WTC11 (cell line): ENCODE results near the gene SLC49A3. TPM values are rescaled to one million over a fixed set of nuclear protein-coding genes. Genes with fewer than 3 reads are reported as not detected.

ENCODE experiments used
- ATAC-seq: fragments of 200-7000 bp; cut with Tn5 transposase; 2 replicates; pipeline ENCODE4 v1.10.0; 2021; ENCODE audit warnings: mild to moderate bottlenecking, moderate library complexity
- CTCF ChIA-PET: fragments of 300-600 bp; sonication (Branson Sonifier 250); formaldehyde crosslinking; loops from one replicate; lab custom pipeline; 2021; ENCODE audit warnings: antibody characterized with exemption; lab: Charles Lee
- POLR2A ChIA-PET: fragments of 350-600 bp; sonication (Branson Sonifier 250); formaldehyde crosslinking; loops from one replicate; lab custom pipeline; 2021; ENCODE audit warnings: antibody characterized with exemption; lab: Charles Lee
- DNase-seq: peaks from one replicate; pipeline ENCODE4 v3.0.0; 2021; ENCODE audit warnings: low spot score
- H3K27ac Mint-ChIP-seq: 2 replicates; pipeline ENCODE4 v1.8.0; 2021; ENCODE audit warnings: mixed read lengths
- H3K27me3 Mint-ChIP-seq: 2 replicates; pipeline ENCODE4 v1.8.0; 2021; ENCODE audit warnings: low read depth, mild to moderate bottlenecking, moderate library complexity, mixed read lengths
- H3K36me3 Mint-ChIP-seq: 2 replicates; pipeline ENCODE4 v1.8.0; 2021; ENCODE audit warnings: mixed read lengths
- H3K4me1 Mint-ChIP-seq: 2 replicates; pipeline ENCODE4 v1.8.0; 2022; ENCODE audit warnings: mixed read lengths
- H3K4me3 Mint-ChIP-seq: 2 replicates; pipeline ENCODE4 v1.8.0; 2021; ENCODE audit warnings: mild to moderate bottlenecking, moderate library complexity, mixed read lengths
- H3K9me3 Mint-ChIP-seq: 2 replicates; pipeline ENCODE4 v1.8.0; 2021; ENCODE audit warnings: mixed read lengths
- AFF4 ChIP-seq: sonication (generic); formaldehyde crosslinking; IDR thresholded peaks from 2 replicates; pipeline ENCODE4 v1.8.1; 2023; ENCODE audit warnings: mild to moderate bottlenecking, missing genetic modification reagents, borderline replicate concordance
- ATF6 ChIP-seq: sonication (generic); formaldehyde crosslinking; IDR thresholded peaks from 2 replicates; pipeline ENCODE4 v1.8.1; 2023; ENCODE audit warnings: mild to moderate bottlenecking, missing genetic modification reagents
- E2F4 ChIP-seq: sonication (generic); formaldehyde crosslinking; IDR thresholded peaks from 2 replicates; pipeline ENCODE4 v1.8.1; 2022; ENCODE audit warnings: low read depth, mild to moderate bottlenecking, moderate library complexity, missing genetic modification reagents, borderline replicate concordance
- EMX1 ChIP-seq: fragments of 250-450 bp; sonication (Bioruptor Pico); IDR thresholded peaks from 2 replicates; pipeline ENCODE4 v1.8.0; 2021; ENCODE audit warnings: mild to moderate bottlenecking
- ESRRA ChIP-seq: sonication (generic); formaldehyde crosslinking; IDR thresholded peaks from 2 replicates; pipeline ENCODE4 v1.8.1; 2022; ENCODE audit warnings: mild to moderate bottlenecking, missing genetic modification reagents, borderline replicate concordance
- ETV6 ChIP-seq: sonication (generic); formaldehyde crosslinking; IDR thresholded peaks from 2 replicates; pipeline ENCODE4 v1.8.1; 2022; ENCODE audit warnings: mild to moderate bottlenecking, missing genetic modification reagents
- GRHL2 ChIP-seq: fragments of 250-450 bp; sonication (Bioruptor Pico); IDR thresholded peaks from 2 replicates; pipeline ENCODE4 v1.8.0; 2022; ENCODE audit warnings: mild to moderate bottlenecking, moderate library complexity; ENCODE audit not compliant: insufficient replicate concordance, severe bottlenecking
- MXD4 ChIP-seq: fragments of 250-450 bp; sonication (Bioruptor Pico); IDR thresholded peaks from 2 replicates; pipeline ENCODE4 v1.8.0; 2021; ENCODE audit warnings: mild to moderate bottlenecking, moderate library complexity, borderline replicate concordance
- NFE2L1 ChIP-seq: sonication (generic); formaldehyde crosslinking; IDR thresholded peaks from 2 replicates; pipeline ENCODE4 v1.8.1; 2023; ENCODE audit warnings: missing genetic modification reagents
- NFYB ChIP-seq: sonication (generic); formaldehyde crosslinking; conservative IDR thresholded peaks from 2 replicates; pipeline ENCODE4 v1.8.0; 2022; ENCODE audit warnings: low read depth, missing genetic modification reagents
- RELA ChIP-seq: sonication (generic); formaldehyde crosslinking; IDR thresholded peaks from 2 replicates; pipeline ENCODE4 v1.8.1; 2022; ENCODE audit warnings: missing genetic modification reagents, mild to moderate bottlenecking, borderline replicate concordance
- RORB ChIP-seq: fragments of 250-450 bp; sonication (Bioruptor Pico); IDR thresholded peaks from 2 replicates; pipeline ENCODE4 v1.9.0; 2021; ENCODE audit warnings: mild to moderate bottlenecking
- TEAD1 ChIP-seq: sonication (generic); formaldehyde crosslinking; IDR thresholded peaks from 2 replicates; pipeline ENCODE4 v1.8.0; 2022; ENCODE audit warnings: mild to moderate bottlenecking, missing genetic modification reagents
- USF2 ChIP-seq: sonication (generic); formaldehyde crosslinking; IDR thresholded peaks from 2 replicates; pipeline ENCODE4 v1.8.1; 2023; ENCODE audit warnings: mild to moderate bottlenecking, missing genetic modification reagents, moderate library complexity
- ZNF138 ChIP-seq: sonication (generic); formaldehyde crosslinking; conservative IDR thresholded peaks from 2 replicates; pipeline ENCODE4 v1.8.1; 2022; ENCODE audit warnings: mild to moderate bottlenecking, moderate library complexity, missing genetic modification reagents
- ZNF232 ChIP-seq: sonication (generic); formaldehyde crosslinking; IDR thresholded peaks from 2 replicates; pipeline ENCODE4 v1.8.0; 2022; ENCODE audit warnings: mild to moderate bottlenecking, missing genetic modification reagents
- total RNA-seq: library from RNA; stranded (reverse); gene quantifications from 3 replicates; pipeline ENCODE4 v1.2.3, GENCODE V29; 2021
- TF ChIP-seq, protein P1 (sequence below): sonication (generic); formaldehyde crosslinking; IDR thresholded peaks from 2 replicates; pipeline ENCODE4 v1.8.0; 2022; ENCODE audit warnings: mild to moderate bottlenecking, missing genetic modification reagents
- TF ChIP-seq, protein P2 (sequence below): sonication (generic); formaldehyde crosslinking; IDR thresholded peaks from 2 replicates; pipeline ENCODE4 v1.8.0; 2023; ENCODE audit warnings: missing genetic modification reagents, mild to moderate bottlenecking, borderline replicate concordance
- TF ChIP-seq, protein P3 (sequence below): fragments of 250-450 bp; sonication (Bioruptor Pico); IDR thresholded peaks from 2 replicates; pipeline ENCODE4 v1.9.0; 2021; ENCODE audit warnings: moderate library complexity, mild to moderate bottlenecking, inconsistent platforms, borderline replicate concordance

The SLC49A3 gene
- total RNA-seq, 1 experiment from 2014 or later: 5.8 TPM

DNA sequence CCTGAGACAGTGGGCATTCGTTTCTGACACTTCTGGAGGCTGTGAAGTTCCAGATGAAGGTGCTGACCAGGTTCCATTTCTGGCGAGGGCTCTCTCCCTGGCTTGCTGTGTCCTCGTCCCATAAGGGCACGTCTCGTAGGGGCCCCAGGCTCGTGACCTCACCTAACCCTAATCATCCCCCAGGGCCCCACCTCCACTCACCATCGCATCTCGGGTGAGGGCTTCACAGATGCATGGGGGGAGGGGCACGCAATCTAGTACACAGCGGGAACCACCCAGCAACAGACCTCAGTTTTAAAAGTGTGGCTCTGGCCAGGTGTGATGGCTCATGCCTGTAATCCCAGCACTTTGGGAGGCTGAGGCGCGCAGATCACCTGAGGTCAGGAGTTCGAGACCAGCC lies 41.5 kb downstream of the SLC49A3 start:
- CTCF ChIA-PET: interaction anchor here (1.2 to 2.3 kb wide), 2 partner anchors 26 to 36 kb away, joined by 3 to 9 read pairs; partner anchors contain the start of genes ATP5ME and MYL5
- DNase-seq (no peak), ATAC-seq (no peak)
- H3K36me3 Mint-ChIP-seq: no peaks in the 10 kb centered on the region
- POLR2A ChIA-PET: no interaction called here
- no peak overlapping the region for H3K4me3 Mint-ChIP-seq
- no peak overlapping the region for H3K27ac Mint-ChIP-seq
- TF ChIP-seq RELA (CRISPR knock-in tag): no peak
- no peak for TF ChIP-seq ETV6 (CRISPR knock-in tag)
- no peak for TF ChIP-seq MXD4 (CRISPR knock-in tag)
- TF ChIP-seq NFE2L1 (CRISPR knock-in tag): no peak
- TF ChIP-seq, protein P1, sequence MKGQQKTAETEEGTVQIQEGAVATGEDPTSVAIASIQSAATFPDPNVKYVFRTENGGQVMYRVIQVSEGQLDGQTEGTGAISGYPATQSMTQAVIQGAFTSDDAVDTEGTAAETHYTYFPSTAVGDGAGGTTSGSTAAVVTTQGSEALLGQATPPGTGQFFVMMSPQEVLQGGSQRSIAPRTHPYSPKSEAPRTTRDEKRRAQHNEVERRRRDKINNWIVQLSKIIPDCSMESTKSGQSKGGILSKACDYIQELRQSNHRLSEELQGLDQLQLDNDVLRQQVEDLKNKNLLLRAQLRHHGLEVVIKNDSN (CRISPR knock-in tag): no peak
- TF ChIP-seq E2F4 (CRISPR knock-in tag): no peak
- TF ChIP-seq EMX1 (CRISPR knock-in tag): no peak
- no peak for TF ChIP-seq ZNF138 (CRISPR knock-in tag)
- TF ChIP-seq NFYB: no peak
- TF ChIP-seq ATF6 (CRISPR knock-in tag): no peak
- TF ChIP-seq ESRRA (CRISPR knock-in tag): no peak
- no peak for TF ChIP-seq TEAD1 (CRISPR knock-in tag)
- no peak for TF ChIP-seq USF2
- no peak for TF ChIP-seq GRHL2 (CRISPR knock-in tag)
- H3K4me1 Mint-ChIP-seq: 0 out of 2 replicates have a peak, but pooled peaks cover 4% of the 10 kb centered on the region
- H3K27me3 Mint-ChIP-seq: peaks cover 3% of the 10 kb centered on the region; the same call in 1 of the 2 replicates
- peaks cover 9% of the 10 kb centered on the region for H3K9me3 Mint-ChIP-seq

GRCh38 chr4:646460-646859 lies 42.5 kb downstream of the SLC49A3 start:
- ChIA-PET POLR2A (no interaction called here), CTCF (no interaction called here)
- DNase-seq (no peak), ATAC-seq (no peak)
- Mint-ChIP-seq H3K36me3 (no peaks in the 10 kb centered on the region), H3K27ac (no peak overlapping the region), H3K27me3 (peaks cover 3% of the 10 kb centered on the region; the same call in 1 of the 2 replicates), H3K4me1 (0 out of 2 replicates have a peak, but pooled peaks cover 4% of the 10 kb centered on the region), H3K4me3 (no peak overlapping the region), H3K9me3 (peaks cover 14% of the 10 kb centered on the region)
- no peak for TF ChIP-seq NFE2L1 (CRISPR knock-in tag)
- TF ChIP-seq AFF4 (CRISPR knock-in tag): no peak
- TF ChIP-seq USF2: no peak
- TF ChIP-seq RORB (CRISPR knock-in tag): no peak
- TF ChIP-seq, protein P2, sequence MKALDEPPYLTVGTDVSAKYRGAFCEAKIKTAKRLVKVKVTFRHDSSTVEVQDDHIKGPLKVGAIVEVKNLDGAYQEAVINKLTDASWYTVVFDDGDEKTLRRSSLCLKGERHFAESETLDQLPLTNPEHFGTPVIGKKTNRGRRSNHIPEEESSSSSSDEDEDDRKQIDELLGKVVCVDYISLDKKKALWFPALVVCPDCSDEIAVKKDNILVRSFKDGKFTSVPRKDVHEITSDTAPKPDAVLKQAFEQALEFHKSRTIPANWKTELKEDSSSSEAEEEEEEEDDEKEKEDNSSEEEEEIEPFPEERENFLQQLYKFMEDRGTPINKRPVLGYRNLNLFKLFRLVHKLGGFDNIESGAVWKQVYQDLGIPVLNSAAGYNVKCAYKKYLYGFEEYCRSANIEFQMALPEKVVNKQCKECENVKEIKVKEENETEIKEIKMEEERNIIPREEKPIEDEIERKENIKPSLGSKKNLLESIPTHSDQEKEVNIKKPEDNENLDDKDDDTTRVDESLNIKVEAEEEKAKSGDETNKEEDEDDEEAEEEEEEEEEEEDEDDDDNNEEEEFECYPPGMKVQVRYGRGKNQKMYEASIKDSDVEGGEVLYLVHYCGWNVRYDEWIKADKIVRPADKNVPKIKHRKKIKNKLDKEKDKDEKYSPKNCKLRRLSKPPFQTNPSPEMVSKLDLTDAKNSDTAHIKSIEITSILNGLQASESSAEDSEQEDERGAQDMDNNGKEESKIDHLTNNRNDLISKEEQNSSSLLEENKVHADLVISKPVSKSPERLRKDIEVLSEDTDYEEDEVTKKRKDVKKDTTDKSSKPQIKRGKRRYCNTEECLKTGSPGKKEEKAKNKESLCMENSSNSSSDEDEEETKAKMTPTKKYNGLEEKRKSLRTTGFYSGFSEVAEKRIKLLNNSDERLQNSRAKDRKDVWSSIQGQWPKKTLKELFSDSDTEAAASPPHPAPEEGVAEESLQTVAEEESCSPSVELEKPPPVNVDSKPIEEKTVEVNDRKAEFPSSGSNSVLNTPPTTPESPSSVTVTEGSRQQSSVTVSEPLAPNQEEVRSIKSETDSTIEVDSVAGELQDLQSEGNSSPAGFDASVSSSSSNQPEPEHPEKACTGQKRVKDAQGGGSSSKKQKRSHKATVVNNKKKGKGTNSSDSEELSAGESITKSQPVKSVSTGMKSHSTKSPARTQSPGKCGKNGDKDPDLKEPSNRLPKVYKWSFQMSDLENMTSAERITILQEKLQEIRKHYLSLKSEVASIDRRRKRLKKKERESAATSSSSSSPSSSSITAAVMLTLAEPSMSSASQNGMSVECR (CRISPR knock-in tag): no peak
- TF ChIP-seq, protein P3, sequence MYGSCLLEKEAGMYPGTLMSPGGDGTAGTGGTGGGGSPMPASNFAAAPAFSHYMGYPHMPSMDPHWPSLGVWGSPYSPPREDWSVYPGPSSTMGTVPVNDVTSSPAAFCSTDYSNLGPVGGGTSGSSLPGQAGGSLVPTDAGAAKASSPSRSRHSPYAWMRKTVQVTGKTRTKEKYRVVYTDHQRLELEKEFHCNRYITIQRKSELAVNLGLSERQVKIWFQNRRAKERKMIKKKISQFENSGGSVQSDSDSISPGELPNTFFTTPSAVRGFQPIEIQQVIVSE (CRISPR knock-in tag): no peak
- TF ChIP-seq ZNF232 (CRISPR knock-in tag): no peak
